ENCODE measurements around the gene LRRIQ1. TPM values are rescaled to one million over a fixed set of nuclear protein-coding genes. Genes with fewer than 3 reads are reported as not detected.
A peak's percentile ranks its signal among the peaks of the same experiment; 100 is the strongest.
"Not testable (repeated sequence)": the region's sequence is repeated elsewhere in the genome, so short reads cannot be mapped to it uniquely, and the experiment has no call there.

The LRRIQ1 gene
- total RNA-seq, 1 experiment from 2014 or later: 0.36 TPM

DNA sequence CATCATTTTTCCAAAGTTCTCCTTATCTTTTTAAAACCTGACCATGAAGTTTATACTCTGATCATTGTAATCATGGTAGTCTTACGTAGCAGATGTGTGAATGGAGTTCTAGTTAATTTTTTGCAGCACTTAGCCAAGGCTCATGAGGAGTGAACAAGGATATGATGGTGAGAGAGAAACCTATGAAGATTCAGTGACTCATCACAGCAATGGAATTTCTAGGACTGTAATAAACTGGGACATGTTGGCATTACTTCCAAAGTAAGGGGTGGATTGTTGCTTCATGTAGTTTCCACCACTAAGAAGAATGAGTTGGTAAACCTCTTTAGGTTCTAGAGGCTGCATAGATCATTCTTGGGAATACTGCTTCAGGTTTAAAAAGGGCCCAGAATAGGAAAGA is 102.7 kb downstream of the LRRIQ1 start:
- H3K36me3 ChIP-seq: no peaks in the 10 kb centered on the region
- H3K4me3 ChIP-seq: no peak overlapping the region
- H3K9me3 ChIP-seq: no peaks in the 10 kb centered on the region
- no peak for DNase-seq
- H3K27me3 ChIP-seq: no peaks in the 10 kb centered on the region

GRCh38 chr12:85147331-85147730 is 111.2 kb downstream of the LRRIQ1 start:
- no peak for DNase-seq
- no peaks in the 10 kb centered on the region for H3K36me3 ChIP-seq
- H3K9me3 ChIP-seq: no peaks in the 10 kb centered on the region
- peaks cover 2% of the 10 kb centered on the region; the same call in 1 of the 2 replicates for H3K27me3 ChIP-seq
- no peak overlapping the region for H3K4me3 ChIP-seq

DNA sequence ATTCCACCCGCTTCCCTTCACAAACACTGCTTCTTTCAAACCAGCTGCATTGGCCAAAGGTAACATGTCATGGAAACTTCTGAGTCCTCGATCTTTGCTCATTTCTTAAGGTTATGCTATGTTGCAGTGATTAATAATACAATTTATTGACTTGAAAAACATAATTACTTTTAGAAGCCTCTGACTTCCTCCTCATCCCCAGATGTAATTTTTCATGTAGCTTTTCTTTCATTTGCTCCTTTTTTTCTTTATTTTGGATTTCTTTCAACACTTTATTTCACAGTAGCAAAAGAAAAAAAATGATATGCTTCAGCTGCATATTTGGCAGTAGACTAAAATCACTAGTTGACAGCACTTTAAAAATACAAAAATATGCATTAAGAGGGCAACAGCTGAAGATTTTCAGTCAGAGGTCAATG is 116.2 kb downstream of the LRRIQ1 start:
- Histone ChIP-seq H3K36me3 (no peaks in the 10 kb centered on the region), H3K27me3 (peaks cover 4% of the 10 kb centered on the region; the same call in 1 of the 2 replicates), H3K4me3 (no peak overlapping the region), H3K9me3 (no peaks in the 10 kb centered on the region)
- DNase-seq: no peak

DNA sequence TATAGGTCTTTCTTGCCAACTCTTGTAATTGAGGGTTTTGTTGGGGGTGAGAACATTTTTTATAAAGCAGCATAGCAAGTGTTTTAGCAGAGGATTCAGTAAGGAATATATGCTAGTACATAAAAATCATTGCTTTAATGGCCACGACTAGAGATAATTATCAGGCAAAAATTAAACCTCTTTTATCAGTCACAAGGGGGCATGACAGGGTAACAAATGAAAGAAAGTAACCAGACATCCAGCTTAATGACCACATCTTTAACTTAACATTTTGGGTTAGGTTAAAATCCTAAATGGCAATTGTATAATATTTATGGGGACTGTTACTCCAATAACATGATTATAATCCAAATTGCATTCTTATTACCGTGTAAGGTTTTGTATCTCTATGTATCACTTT is 119.6 kb downstream of the LRRIQ1 start:
- DNase-seq: no peak
- no peak overlapping the region for H3K4me3 ChIP-seq
- H3K27me3 ChIP-seq: peaks cover 2% of the 10 kb centered on the region; the same call in 1 of the 2 replicates
- no peaks in the 10 kb centered on the region for H3K36me3 ChIP-seq
- H3K9me3 ChIP-seq: no peaks in the 10 kb centered on the region

- peak overlapping the region; percentile 19 for H3K4me3 ChIP-seq
- H3K27me3 ChIP-seq: peaks cover 2% of the 10 kb centered on the region; the same call in 1 of the 2 replicates
- DNase-seq: no peak
- no peaks in the 10 kb centered on the region for H3K9me3 ChIP-seq
- no peaks in the 10 kb centered on the region for H3K36me3 ChIP-seq
Measured at GRCh38 chr12:85156569-85156968, 120.4 kb downstream of the LRRIQ1 start.

DNA sequence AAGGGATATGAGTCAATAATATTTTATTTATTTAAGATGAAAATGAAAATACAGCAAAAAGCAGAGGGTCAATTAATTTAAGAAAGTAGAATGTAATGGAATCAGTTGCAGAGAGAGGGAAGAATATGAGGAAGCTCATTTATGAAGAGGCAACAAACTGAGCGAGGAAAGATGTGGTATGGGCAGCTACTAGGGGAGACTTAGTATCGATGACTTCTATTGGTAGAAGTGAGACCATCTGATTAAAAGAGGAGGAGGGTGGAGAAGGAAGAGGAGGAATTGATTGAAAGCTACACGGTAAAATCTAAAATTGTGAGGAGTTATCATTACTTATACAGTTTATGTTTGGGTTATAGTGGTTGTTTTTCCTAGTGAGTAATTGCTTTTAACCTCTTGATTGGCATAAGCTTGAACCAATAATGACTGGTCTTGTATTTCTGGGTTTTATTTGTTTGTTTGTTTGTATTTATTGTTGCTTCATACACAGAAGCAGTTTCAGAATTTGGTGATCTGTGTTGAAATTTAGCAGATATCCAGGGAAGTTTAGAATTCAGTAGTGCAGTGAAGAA is 121.0 kb downstream of the LRRIQ1 start:
- Histone ChIP-seq H3K4me3 (peak overlapping the region; percentile 19), H3K36me3 (no peaks in the 10 kb centered on the region), H3K27me3 (peaks cover 2% of the 10 kb centered on the region; the same call in 1 of the 2 replicates), H3K9me3 (no peaks in the 10 kb centered on the region)
- no peak for DNase-seq

DNA sequence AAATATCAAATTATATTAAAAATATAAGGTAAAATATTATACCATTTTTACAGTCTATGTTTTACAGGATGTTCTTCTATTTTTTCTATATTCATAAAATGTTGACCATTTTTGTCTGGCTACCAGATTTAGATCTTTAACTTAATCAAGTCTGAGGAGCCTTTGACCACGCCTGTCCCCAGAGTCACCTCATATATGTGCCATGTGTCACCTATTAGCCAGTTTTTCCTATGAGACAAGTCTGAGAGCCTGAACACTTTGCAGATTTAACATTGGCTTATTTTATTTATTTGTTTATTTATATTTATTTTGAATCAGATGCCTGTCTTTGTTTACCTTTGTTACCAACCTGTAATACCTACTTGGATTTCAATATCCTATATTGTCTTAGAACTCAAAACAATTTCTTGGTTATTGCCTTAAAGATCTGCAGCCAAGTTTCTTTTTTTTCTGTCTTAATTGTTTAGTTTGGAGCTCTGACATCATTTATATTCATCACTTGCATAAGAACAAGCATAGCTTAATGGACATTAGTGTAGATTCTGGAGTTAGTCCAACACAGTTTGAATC is 127.7 kb downstream of the LRRIQ1 start:
- DNase-seq: no peak
- Histone ChIP-seq H3K9me3 (no peaks in the 10 kb centered on the region), H3K4me3 (no peak overlapping the region), H3K27me3 (no peaks in the 10 kb centered on the region), H3K36me3 (no peaks in the 10 kb centered on the region)

GRCh38 chr12:85179680-85180270 is 143.6 kb downstream of the LRRIQ1 start:
- DNase-seq: peak; percentile 1
- Histone ChIP-seq H3K27me3 (no peaks in the 10 kb centered on the region), H3K36me3 (no peaks in the 10 kb centered on the region), H3K9me3 (0 out of 2 replicates have a peak, but pooled peaks cover 2% of the 10 kb centered on the region), H3K4me3 (no peak overlapping the region)

DNA sequence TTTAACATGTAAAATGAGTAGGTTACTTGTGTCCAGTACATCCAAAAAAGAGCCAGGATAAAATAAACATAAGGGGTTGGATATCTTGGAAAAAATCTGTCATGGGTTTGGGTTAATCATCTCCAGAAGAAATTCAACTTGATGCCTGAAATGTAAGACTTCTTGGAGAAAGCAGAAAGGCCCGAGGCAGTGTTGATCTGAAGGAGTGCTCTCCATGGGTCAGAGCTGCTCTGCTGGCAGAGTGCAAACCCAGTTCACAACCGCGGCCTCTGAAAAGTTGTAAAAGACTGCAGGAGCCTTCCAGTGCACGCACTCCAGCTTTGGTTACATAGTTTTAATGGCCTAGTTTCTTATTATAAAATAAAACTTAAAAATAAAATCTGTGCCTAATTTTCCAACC is 146.5 kb downstream of the LRRIQ1 start:
- Histone ChIP-seq H3K9me3 (no peaks in the 10 kb centered on the region), H3K4me3 (no peak overlapping the region), H3K36me3 (no peaks in the 10 kb centered on the region), H3K27me3 (no peaks in the 10 kb centered on the region)
- no peak for DNase-seq

DNA sequence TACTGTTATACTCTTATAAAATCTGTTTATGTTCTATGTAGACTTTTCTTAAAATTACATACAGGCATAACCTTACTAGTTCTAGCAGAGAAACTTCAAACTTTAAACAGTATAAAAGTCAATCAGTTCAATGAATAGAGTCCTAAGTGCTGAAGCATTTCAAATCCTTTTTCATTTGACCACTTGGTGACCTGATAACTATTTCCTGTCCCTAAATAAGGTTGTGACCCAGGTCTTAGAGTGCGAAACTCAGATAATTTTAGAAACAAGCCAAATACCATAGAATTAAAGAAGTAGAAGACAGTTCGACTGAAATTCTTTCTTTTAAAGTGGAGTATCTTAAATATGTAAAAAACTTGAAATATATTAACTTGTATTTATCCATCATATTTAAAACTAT is 147.7 kb downstream of the LRRIQ1 start:
- Histone ChIP-seq H3K4me3 (no peak overlapping the region), H3K27me3 (no peaks in the 10 kb centered on the region), H3K36me3 (no peaks in the 10 kb centered on the region), H3K9me3 (no peaks in the 10 kb centered on the region)
- no peak for DNase-seq

- Histone ChIP-seq H3K4me3 (no peak overlapping the region), H3K27me3 (no peaks in the 10 kb centered on the region), H3K9me3 (no peaks in the 10 kb centered on the region), H3K36me3 (no peaks in the 10 kb centered on the region)
- no peak for DNase-seq
Measured at GRCh38 chr12:85186236-85186635, 150.1 kb downstream of the LRRIQ1 start.

- Histone ChIP-seq H3K36me3 (no peaks in the 10 kb centered on the region), H3K9me3 (no peaks in the 10 kb centered on the region)
- DNase-seq: no peak
Measured at GRCh38 chr12:85188619-85189018, 152.5 kb downstream of the LRRIQ1 start.

GRCh38 chr12:85190728-85191127 is 154.6 kb downstream of the LRRIQ1 start:
- H3K27me3 ChIP-seq: no peaks in the 10 kb centered on the region
- DNase-seq: no peak
- no peak overlapping the region for H3K4me3 ChIP-seq
- no peaks in the 10 kb centered on the region for H3K9me3 ChIP-seq
- H3K36me3 ChIP-seq: no peaks in the 10 kb centered on the region

More at GRCh38 chr12:85188619-85189018, 152.5 kb downstream of the LRRIQ1 start:
- Histone ChIP-seq H3K4me3 (no peak overlapping the region), H3K27me3 (no peaks in the 10 kb centered on the region)

DNA sequence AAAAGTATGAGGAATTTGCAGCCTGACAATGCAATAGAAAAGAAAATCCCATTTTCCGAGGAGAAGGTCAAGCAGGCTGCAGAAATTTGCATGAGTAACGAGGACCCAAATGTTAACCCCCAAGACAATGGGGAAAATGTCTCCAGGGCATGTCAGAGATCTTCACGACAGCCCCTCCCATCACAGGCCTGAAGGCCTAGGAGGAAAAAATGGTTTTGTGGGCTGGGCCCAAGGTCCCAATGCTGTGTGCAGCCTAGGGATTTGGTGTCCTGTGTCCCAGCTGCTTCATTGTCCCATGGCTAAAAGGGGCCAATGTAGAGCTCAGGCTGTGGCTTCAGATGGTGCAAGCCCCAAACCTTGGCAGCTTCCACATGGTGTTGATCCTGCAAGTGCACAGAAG is 167.7 kb downstream of the LRRIQ1 start:
- not testable (repeated sequence) for H3K36me3 ChIP-seq, DNase-seq, H3K27me3 ChIP-seq, H3K4me3 ChIP-seq, H3K9me3 ChIP-seq

- Histone ChIP-seq H3K36me3 (no peaks in the 10 kb centered on the region), H3K9me3 (no peaks in the 10 kb centered on the region), H3K27me3 (no peaks in the 10 kb centered on the region), H3K4me3 (no peak overlapping the region)
- DNase-seq: no peak
Measured at GRCh38 chr12:85206543-85206942, 170.4 kb downstream of the LRRIQ1 start.

DNA sequence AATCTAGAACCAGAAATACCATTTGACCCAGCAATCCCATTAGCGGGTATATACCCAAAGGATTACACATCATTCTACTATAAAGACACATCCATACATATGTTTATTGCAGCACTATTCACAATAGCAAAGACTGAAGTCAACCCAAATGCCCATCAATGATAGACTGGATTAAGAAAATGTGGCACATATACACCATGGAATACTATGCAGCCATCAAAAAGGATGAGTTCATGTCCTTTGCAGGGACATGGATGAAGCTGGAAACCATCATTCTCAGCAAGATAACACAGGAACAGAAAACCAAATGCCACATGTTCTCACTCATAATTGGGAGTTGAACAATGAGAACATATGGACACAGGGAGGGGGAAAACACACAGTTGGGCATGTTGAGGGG is 188.2 kb downstream of the LRRIQ1 start:
- not testable (repeated sequence) for H3K4me3 ChIP-seq, DNase-seq, H3K9me3 ChIP-seq

DNA sequence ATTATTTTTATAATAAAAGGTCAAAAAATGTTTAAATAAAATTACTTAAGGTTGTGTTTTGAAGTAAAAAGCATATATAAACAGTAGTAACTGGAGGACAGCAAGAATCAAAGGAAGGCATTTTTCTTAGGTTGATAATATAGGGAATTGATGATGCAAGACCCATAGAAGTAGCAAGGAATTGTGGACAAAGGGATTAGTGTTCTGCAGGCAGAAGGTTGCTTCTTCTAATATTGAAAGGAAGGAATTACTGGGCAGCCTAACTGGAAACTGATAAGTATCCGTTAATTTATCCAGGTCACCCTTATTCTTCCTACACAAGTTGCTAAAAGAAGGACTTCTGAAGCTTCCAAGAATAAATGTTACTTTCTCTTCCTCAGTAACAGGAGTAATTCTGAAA is 189.3 kb downstream of the LRRIQ1 start:
- no peaks in the 10 kb centered on the region for H3K27me3 ChIP-seq
- H3K4me3 ChIP-seq: no peak overlapping the region
- H3K36me3 ChIP-seq: no peaks in the 10 kb centered on the region
- H3K9me3 ChIP-seq: no peaks in the 10 kb centered on the region
- DNase-seq: no peak

More for the DNA sequence above, 188.2 kb downstream of the LRRIQ1 start:
- H3K36me3 ChIP-seq, H3K27me3 ChIP-seq: not testable (repeated sequence)

GRCh38 chr12:85237327-85237726 is 201.2 kb downstream of the LRRIQ1 start:
- Histone ChIP-seq H3K4me3 (no peak overlapping the region), H3K9me3 (no peaks in the 10 kb centered on the region), H3K27me3 (no peaks in the 10 kb centered on the region), H3K36me3 (no peaks in the 10 kb centered on the region)
- DNase-seq: no peak
